Natural killer cell (primary cell): Measurements from ENCODE around the gene CPS1. TPM values are rescaled to one million over a fixed set of nuclear protein-coding genes. Genes with fewer than 3 reads are reported as not detected.

Experiments
- ATAC-seq, 3 donors: fragments of 150-1000 bp in 2 of 3; fragments of 200-7000 bp in 1 of 3; cut with Tn5 transposase; 1 replicate in 1 of 3; 2 replicates in 2 of 3; pipeline ENCODE4 v1.10.0; 2021; ENCODE audit warnings: mild to moderate bottlenecking in 2 of 3, moderate library complexity in 2 of 3
- DNase-seq, 2 donors: peaks; one replicate each; pipeline versions ENCODE4 v3.0.0 to v3.0.0-alpha.2; 2013 to 2021; ENCODE audit warnings: mixed read lengths in 1 of 2
- H3K27ac ChIP-seq: one replicate; pipeline ENCODE4 v1.5.1; 2013; ENCODE audit warnings: mild to moderate bottlenecking, low read length
- H3K27me3 ChIP-seq: one replicate; pipeline ENCODE4 v1.6.1; 2013; ENCODE audit warnings: low read length; ENCODE audit not compliant: control insufficient read depth, insufficient read depth
- H3K36me3 ChIP-seq: one replicate; pipeline ENCODE4 v1.6.1; 2013; ENCODE audit warnings: low read length; ENCODE audit not compliant: control insufficient read depth, insufficient read depth
- H3K4me1 ChIP-seq: one replicate; pipeline ENCODE4 v1.6.1; 2013; ENCODE audit warnings: low read length; ENCODE audit not compliant: control insufficient read depth, insufficient read depth
- H3K4me3 ChIP-seq: one replicate; pipeline ENCODE4 v1.5.1; 2013; ENCODE audit warnings: low read length
- H3K9me3 ChIP-seq: one replicate; pipeline ENCODE4 v1.6.1; 2013; ENCODE audit warnings: low read length; ENCODE audit not compliant: control insufficient read depth, insufficient read depth
- H3K27ac Mint-ChIP-seq, 2 donors: one replicate each; pipeline ENCODE4 v1.8.0; 2022; ENCODE audit warnings: mild to moderate bottlenecking in 2 of 2, mixed read lengths in 2 of 2, moderate library complexity in 1 of 2
- H3K27me3 Mint-ChIP-seq, 2 donors: one replicate each; pipeline ENCODE4 v1.8.0; 2022; ENCODE audit warnings: low read depth in 2 of 2, mixed read lengths in 2 of 2
- H3K36me3 Mint-ChIP-seq: one replicate; pipeline ENCODE4 v1.8.0; 2022; ENCODE audit warnings: mixed read lengths
- H3K4me1 Mint-ChIP-seq, 2 donors: one replicate each; pipeline ENCODE4 v1.8.0; 2022; ENCODE audit warnings: mixed read lengths in 2 of 2
- H3K4me3 Mint-ChIP-seq: one replicate; pipeline ENCODE4 v1.8.0; 2022; ENCODE audit warnings: mild to moderate bottlenecking, moderate library complexity, mixed read lengths
- H3K9me3 Mint-ChIP-seq, 2 donors: one replicate each; pipeline ENCODE4 v1.8.0; 2022; ENCODE audit warnings: mixed read lengths in 2 of 2
- WGBS: methylation state at CpG from one replicate; pipeline ENCODE4 v1.1.7; 2013; ENCODE audit warnings: missing lambda C conversion rate; ENCODE audit not compliant: insufficient coverage; 5-methylcytosine and 5-hydroxymethylcytosine counted together
- intact Hi-C: fragments of 100-400 bp; cut with micrococcal nuclease; formaldehyde crosslinking; loops from one replicate; pipeline ENCODE4 v1.14.2; 2022
- total RNA-seq, 4 donors: library from RNA; stranded (reverse); fragments of 120-200 nt in 1 of 4; gene quantifications; one replicate each; pipeline versions ENCODE4 v1.2.3 to v1.2.4, GENCODE V29; 2013 to 2022
- TF ChIP-seq, protein P1 (sequence below): fragments of 200-600 bp; IDR thresholded peaks from one replicate; pipeline ENCODE4 v1.8.0; 2022; ENCODE audit warnings: antibody characterized with exemption

The CPS1 gene
- 1 to 10 TPM in 1 of 3 donors, not detected in 2; 1.3 TPM for total RNA-seq
- 0.11 TPM for total RNA-seq (2013)

DNA sequence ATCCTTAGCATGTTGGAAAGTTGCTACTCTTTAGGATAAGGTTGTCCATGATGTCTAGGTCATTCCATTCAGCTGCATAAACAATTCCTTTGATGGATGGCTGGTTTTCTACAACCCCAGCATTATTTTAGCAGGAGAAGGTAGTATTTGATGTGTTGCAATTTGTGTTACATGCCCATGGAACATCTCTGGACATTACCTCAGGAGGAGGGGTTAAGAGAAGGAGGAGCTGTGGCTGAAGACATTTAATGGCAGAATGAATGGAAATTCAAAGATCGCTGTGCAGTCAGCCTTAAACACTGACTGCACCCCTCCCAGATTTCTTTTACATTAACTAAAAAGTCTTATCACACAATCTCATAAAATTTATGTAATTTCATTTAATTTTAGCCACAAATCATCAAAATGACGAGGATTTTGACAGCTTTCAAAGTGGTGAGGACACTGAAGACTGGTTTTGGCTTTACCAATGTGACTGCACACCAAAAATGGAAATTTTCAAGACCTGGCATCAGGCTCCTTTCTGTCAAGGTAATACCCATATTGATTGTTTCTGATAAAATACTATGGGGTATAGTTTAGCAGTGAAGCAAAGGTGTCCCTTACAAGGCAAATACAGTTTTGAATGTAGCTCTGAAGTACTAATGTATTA is at the start of gene CPS1:
TSS of gene CPS1 (plus strand) at position 271 of the 652 bp plus-strand sequence. CDS start at position 406, 135 bp downstream.
- no peak within 1 kb of the TSS for H3K27ac Mint-ChIP-seq
- TF ChIP-seq, protein P1, sequence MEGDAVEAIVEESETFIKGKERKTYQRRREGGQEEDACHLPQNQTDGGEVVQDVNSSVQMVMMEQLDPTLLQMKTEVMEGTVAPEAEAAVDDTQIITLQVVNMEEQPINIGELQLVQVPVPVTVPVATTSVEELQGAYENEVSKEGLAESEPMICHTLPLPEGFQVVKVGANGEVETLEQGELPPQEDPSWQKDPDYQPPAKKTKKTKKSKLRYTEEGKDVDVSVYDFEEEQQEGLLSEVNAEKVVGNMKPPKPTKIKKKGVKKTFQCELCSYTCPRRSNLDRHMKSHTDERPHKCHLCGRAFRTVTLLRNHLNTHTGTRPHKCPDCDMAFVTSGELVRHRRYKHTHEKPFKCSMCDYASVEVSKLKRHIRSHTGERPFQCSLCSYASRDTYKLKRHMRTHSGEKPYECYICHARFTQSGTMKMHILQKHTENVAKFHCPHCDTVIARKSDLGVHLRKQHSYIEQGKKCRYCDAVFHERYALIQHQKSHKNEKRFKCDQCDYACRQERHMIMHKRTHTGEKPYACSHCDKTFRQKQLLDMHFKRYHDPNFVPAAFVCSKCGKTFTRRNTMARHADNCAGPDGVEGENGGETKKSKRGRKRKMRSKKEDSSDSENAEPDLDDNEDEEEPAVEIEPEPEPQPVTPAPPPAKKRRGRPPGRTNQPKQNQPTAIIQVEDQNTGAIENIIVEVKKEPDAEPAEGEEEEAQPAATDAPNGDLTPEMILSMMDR, result no peak
- WGBS, result 81% methylated on average over 2 of the region's 2 CpGs
- H3K9me3 Mint-ChIP-seq, result no peaks in the 10 kb centered on the region
- no peak within 1 kb of the TSS for H3K27ac ChIP-seq
- H3K4me3 Mint-ChIP-seq, result no peak within 1 kb of the TSS
- H3K9me3 ChIP-seq, result no peaks in the 10 kb centered on the region
- H3K36me3 ChIP-seq, result no peaks in the 10 kb centered on the region
- ATAC-seq (no peak), DNase-seq (no peak)
- no peaks in the 10 kb centered on the region for H3K4me1 Mint-ChIP-seq
- H3K27me3 ChIP-seq, result no peaks in the 10 kb centered on the region
- no peaks in the 10 kb centered on the region for H3K4me1 ChIP-seq
- intact Hi-C loops, result no loop called here
- H3K36me3 Mint-ChIP-seq, result no peaks in the 10 kb centered on the region
- no peaks in the 10 kb centered on the region for H3K27me3 Mint-ChIP-seq
- H3K4me3 ChIP-seq, result no peak within 1 kb of the TSS

DNA sequence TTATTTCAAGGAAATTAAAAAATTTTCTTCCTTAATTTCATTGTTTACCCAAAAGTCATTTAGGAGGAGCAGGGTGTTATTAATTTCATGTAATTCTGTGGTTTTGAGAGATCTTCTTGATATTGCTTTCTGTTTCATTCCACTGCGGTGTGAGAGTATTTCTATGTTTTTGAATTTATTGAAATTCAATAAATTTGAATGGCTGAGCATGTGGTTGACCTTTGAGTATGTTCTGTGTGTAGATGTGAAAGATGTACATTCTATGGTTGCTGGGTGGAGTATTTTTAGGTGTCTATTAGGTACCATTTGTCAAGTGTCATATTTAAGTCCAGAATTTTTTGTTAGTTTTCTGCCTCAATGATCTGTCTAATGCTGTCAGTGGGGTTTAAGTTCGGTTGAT is 40.5 kb upstream of the CPS1 start:
- H3K27ac ChIP-seq, result no peak overlapping the region
- ATAC-seq (no peak), DNase-seq (no peak)
- H3K9me3 ChIP-seq, result no peaks in the 10 kb centered on the region
- TF ChIP-seq, protein P1, result no peak
- Mint-ChIP-seq H3K36me3 (no peaks in the 10 kb centered on the region), H3K27ac (no peak overlapping the region), H3K4me1 (no peaks in the 10 kb centered on the region), H3K9me3 (peaks cover 0 to 10% of the 10 kb centered on the region in 2 donors), H3K27me3 (peaks cover 10 to 22% of the 10 kb centered on the region in 2 donors), H3K4me3 (no peak overlapping the region)
- H3K36me3 ChIP-seq, result no peaks in the 10 kb centered on the region
- H3K27me3 ChIP-seq, result peaks cover 2% of the 10 kb centered on the region
- WGBS, result 78% methylated on average over 2 of the region's 2 CpGs
- no peaks in the 10 kb centered on the region for H3K4me1 ChIP-seq
- intact Hi-C loops, result no loop called here
- no peak overlapping the region for H3K4me3 ChIP-seq

DNA sequence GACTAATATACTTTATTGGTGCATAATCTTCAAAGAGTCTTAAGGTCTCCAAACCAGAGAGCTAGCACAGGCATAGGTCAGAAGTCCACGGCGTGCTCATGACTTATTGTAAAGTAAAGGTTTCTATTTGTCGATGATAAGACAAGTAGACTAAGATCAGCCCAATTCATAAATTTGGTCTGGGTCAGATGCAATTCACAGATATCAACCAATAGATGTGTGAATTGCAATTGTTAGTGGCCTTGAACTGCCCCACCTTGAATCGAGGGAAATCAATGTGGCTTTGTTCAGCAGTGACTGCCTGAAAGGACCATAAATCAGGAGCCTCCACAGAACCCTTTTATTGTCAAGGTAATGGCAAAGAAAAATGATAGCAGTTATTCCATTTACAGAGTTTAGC is 39.1 kb upstream of the CPS1 start:
- 81% methylated on average over 4 of the region's 4 CpGs for WGBS
- TF ChIP-seq, protein P1, result no peak
- no peak overlapping the region for H3K27ac ChIP-seq
- no peaks in the 10 kb centered on the region for H3K4me1 ChIP-seq
- intact Hi-C loops, result no loop called here
- Mint-ChIP-seq H3K9me3 (peaks cover 0 to 10% of the 10 kb centered on the region in 2 donors), H3K4me1 (no peaks in the 10 kb centered on the region), H3K27ac (no peak overlapping the region), H3K27me3 (peaks cover 15 to 28% of the 10 kb centered on the region in 2 donors), H3K4me3 (no peak overlapping the region), H3K36me3 (no peaks in the 10 kb centered on the region)
- no peak overlapping the region for H3K4me3 ChIP-seq
- no peaks in the 10 kb centered on the region for H3K36me3 ChIP-seq
- H3K27me3 ChIP-seq, result peaks cover 2% of the 10 kb centered on the region
- DNase-seq, result no peak
- ATAC-seq, result no peak
- H3K9me3 ChIP-seq, result no peaks in the 10 kb centered on the region

DNA sequence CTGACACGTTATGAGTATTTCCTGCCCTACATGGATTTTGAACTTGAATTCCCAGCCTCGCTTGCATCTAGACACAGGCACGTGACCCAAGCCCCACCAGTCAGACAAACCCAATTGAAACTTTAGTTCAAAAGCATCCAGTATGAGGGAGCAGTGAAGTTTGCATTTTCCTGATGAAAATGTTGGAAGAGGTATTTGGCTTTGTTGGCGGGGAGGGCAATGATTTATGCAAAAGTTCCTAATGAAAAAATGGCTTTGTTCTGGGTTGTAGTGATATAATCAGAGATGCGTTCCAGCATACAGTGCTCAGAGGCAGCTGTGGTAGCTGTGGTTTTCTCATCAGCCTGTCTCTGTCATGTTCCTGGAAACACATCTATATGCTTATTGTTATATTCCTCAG is 36.8 kb upstream of the CPS1 start:
- WGBS, result 77% methylated on average over 5 of the region's 5 CpGs
- Histone ChIP-seq H3K27me3 (peaks cover 2% of the 10 kb centered on the region), H3K4me3 (no peak overlapping the region), H3K9me3 (no peaks in the 10 kb centered on the region), H3K4me1 (no peaks in the 10 kb centered on the region), H3K36me3 (no peaks in the 10 kb centered on the region), H3K27ac (no peak overlapping the region)
- Mint-ChIP-seq H3K36me3 (no peaks in the 10 kb centered on the region), H3K27ac (no peak overlapping the region), H3K9me3 (peaks cover 0 to 10% of the 10 kb centered on the region in 2 donors), H3K4me1 (no peaks in the 10 kb centered on the region), H3K27me3 (peaks cover 15 to 25% of the 10 kb centered on the region in 2 donors), H3K4me3 (no peak overlapping the region)
- TF ChIP-seq, protein P1, result no peak
- intact Hi-C loops, result no loop called here
- ATAC-seq, result no peak
- no peak for DNase-seq
